ENCODE measurements around the gene PPDPF.
"Not testable (repeated sequence)": the region's sequence is repeated elsewhere in the genome, so short reads cannot be mapped to it uniquely, and the experiment has no call there.

PPDPF gene

GRCh38 chr20:63520504-63520933 is at the start of gene PPDPF:
Gene PPDPF (plus strand): TSS chr20:63520765. CDS start chr20:63521309, 544 bp downstream.
- DNase-seq: peak; percentile 27 to 32

- DNase-seq: no peak
Observed at GRCh38 chr20:63471002-63471716, 49.4 kb upstream of the PPDPF start.

GRCh38 chr20:63471717-63471980 is 48.9 kb upstream of the PPDPF start:
- DNase-seq: no peak

- DNase-seq: no peak
Observed at GRCh38 chr20:63471981-63472831, 48.4 kb upstream of the PPDPF start, which contains the start of gene KCNQ2. Gene KCNQ2 (minus strand): TSS chr20:63472655. CDS start chr20:63472463, 192 bp downstream.

GRCh38 chr20:63472862-63473390 is 47.6 kb upstream of the PPDPF start:
- DNase-seq: no peak

GRCh38 chr20:63473555-63474449 is 46.8 kb upstream of the PPDPF start:
- DNase-seq: no peak

- DNase-seq: peak in 1 of 2 experiments; percentile 23
Observed at GRCh38 chr20:63475209-63475608, 45.4 kb upstream of the PPDPF start.

- DNase-seq: no peak
Observed at GRCh38 chr20:63477061-63477616, 43.4 kb upstream of the PPDPF start.

- no peak for DNase-seq
Observed at GRCh38 chr20:63477944-63478343, 42.6 kb upstream of the PPDPF start.

- no peak for DNase-seq
Observed at GRCh38 chr20:63478346-63479302, 41.9 kb upstream of the PPDPF start.

- not testable (repeated sequence) for DNase-seq
Observed at GRCh38 chr20:63479695-63480419, 40.7 kb upstream of the PPDPF start.

- no peak for DNase-seq
Observed at GRCh38 chr20:63481503-63481902, 39.1 kb upstream of the PPDPF start.

- no peak for DNase-seq
Observed at GRCh38 chr20:63482021-63482587, 38.5 kb upstream of the PPDPF start.

GRCh38 chr20:63483834-63484233 is 36.7 kb upstream of the PPDPF start:
- DNase-seq: no peak

- no peak for DNase-seq
Observed at GRCh38 chr20:63484236-63484635, 36.3 kb upstream of the PPDPF start.

- DNase-seq: no peak
Observed at GRCh38 chr20:63484651-63485403, 35.7 kb upstream of the PPDPF start.

GRCh38 chr20:63486300-63486855 is 34.2 kb upstream of the PPDPF start:
- DNase-seq: no peak

GRCh38 chr20:63487116-63487764 is 33.3 kb upstream of the PPDPF start:
- no peak for DNase-seq

All from Kasumi-1 (cell line).